ENCODE data around the gene TBC1D17.

DNA sequence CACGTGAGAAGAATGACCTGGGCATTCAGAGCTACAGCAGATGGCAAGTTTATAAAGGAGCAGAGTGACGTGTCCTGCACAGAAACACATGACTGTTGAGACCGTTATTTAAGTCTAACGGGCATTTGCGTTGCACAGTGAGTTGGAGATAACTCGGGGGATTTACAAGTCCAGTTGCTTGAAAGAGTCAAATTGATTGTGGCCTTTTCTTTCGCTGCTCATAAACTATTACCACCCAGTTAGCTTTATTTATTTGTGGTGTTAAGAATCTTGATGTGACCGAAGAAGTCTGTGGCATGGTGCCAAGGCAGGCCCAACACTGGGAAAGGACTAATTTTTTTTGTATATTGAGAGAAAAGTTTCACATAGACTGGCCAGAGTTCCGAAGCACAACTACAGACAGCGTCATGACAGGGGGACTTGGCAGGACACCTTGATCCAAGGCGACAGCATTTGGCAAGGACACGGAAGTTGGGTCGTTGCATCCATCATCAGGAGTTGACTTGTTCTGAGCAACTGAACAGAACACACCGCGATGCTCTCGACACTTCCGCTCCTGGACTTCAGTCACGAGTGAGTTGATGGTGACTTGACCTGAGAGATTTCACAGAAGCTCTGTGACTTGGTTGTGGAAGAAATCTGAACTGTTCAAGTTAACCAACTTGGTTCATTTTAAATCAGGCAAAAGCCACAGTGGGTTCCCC is 38.5 kb upstream of the TBC1D17 start:
- TF ChIP-seq, protein P1, sequence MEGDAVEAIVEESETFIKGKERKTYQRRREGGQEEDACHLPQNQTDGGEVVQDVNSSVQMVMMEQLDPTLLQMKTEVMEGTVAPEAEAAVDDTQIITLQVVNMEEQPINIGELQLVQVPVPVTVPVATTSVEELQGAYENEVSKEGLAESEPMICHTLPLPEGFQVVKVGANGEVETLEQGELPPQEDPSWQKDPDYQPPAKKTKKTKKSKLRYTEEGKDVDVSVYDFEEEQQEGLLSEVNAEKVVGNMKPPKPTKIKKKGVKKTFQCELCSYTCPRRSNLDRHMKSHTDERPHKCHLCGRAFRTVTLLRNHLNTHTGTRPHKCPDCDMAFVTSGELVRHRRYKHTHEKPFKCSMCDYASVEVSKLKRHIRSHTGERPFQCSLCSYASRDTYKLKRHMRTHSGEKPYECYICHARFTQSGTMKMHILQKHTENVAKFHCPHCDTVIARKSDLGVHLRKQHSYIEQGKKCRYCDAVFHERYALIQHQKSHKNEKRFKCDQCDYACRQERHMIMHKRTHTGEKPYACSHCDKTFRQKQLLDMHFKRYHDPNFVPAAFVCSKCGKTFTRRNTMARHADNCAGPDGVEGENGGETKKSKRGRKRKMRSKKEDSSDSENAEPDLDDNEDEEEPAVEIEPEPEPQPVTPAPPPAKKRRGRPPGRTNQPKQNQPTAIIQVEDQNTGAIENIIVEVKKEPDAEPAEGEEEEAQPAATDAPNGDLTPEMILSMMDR (IDR thresholded peaks at IDR 0.05): no peak
- TF ChIP-seq MYC (IDR thresholded peaks at IDR 0.05; ENCODE audit: borderline replicate concordance, low read length) (no peak), ZFP36 (IDR thresholded peaks at IDR 0.05; ENCODE audit: borderline replicate concordance, partially characterized antibody) (no peak), CBX8 (IDR thresholded peaks at IDR 0.05) (no peak), PHF8 (IDR thresholded peaks at IDR 0.05; ENCODE audit: borderline replicate concordance, low read depth) (no peak), EP300 (IDR thresholded peaks at IDR 0.05) (no peak)
- TF ChIP-seq, protein P2, sequence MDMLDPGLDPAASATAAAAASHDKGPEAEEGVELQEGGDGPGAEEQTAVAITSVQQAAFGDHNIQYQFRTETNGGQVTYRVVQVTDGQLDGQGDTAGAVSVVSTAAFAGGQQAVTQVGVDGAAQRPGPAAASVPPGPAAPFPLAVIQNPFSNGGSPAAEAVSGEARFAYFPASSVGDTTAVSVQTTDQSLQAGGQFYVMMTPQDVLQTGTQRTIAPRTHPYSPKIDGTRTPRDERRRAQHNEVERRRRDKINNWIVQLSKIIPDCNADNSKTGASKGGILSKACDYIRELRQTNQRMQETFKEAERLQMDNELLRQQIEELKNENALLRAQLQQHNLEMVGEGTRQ (IDR thresholded peaks at IDR 0.05): no peak

All from A549 (cell line).